Activated naive CD4-positive, alpha-beta T cell treated with anti-CD3 and anti-CD28 coated beads, Interleukin-2, amount 50 U/mL, for 16 hours (primary cell): ENCODE data around the gene SERINC3.
"Not testable (repeated sequence)": the region's sequence is repeated elsewhere in the genome, so short reads cannot be mapped to it uniquely, and the experiment has no call there.

Experiments used
- DNase-seq: peaks from one replicate; pipeline ENCODE4 v3.0.0-alpha.2; 2020

Gene SERINC3

DNA sequence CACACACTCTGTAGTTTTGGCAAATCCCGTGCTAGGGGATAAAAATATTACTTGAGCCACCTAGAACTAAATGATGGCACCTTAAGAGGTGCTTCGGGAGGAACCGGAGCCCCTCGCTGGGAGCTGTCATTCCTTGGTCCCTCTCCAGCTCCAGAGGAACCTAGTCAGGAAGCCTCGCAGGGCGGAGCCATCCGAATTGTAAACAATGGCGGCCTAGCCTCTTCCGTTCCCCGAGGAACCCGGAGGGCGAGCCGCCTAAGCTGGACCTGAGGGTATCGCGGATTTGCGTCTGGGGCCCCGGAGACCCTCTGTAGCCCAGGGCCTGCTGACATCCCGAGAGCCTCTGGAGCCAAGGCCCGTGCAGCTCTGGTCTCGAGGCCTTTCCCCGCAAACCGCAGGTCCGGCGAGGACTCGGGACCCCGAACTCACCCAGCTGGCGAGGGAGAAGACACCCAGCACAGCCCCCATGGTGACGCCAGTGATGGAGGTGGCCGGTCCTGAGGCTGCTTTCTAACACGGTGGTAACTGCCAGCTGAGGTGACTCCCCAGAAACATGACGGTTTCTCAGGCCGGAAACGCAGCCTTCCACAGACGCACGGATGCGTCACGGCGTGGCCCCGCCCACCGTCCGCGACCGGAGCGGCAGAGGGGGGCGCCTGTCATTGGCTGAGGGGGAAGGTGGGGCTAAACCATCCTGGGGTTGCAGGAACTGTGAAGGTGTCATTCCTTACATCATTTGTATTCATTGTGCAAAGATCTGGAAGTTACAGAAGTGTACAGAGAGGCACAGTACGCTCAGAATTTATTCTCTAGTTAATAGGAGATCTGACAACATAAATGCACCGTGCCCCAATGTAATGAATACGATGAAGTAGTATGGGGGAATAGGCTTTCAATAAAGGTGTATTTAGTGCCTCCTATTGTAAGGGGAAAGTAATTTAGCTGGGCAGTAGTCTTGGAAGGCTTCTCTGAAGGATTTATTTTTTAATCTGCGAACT lies at the start of gene SERINC3:
Gene SERINC3, minus strand, starts transcription at position 587 of the 998 bp plus-strand sequence. Its CDS starts 119 bp downstream, at position 468.
- peak; percentile 97 for DNase-seq

GRCh38 chr20:44571362-44571988 lies 49.6 kb upstream of the SERINC3 start:
- DNase-seq: no peak

DNA sequence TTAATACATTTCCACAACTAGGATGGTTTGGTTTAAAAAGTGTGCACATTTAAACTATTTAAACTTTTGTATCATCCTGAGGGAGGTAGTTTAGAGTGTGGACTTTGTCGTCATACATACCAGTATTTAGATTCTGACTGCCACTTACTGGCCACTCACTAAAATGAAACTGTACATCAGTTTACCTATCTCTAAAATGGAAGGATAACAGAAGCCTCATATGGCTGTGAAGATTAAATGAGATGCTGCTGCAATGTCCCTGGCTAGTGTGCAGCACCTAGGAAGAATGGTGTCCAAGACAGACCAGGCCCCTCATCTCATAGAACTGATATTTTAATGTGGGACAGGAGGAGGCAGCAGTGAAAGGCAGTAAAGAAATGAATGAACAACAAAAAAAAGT lies 48.5 kb upstream of the SERINC3 start:
- DNase-seq: no peak

GRCh38 chr20:44566811-44567210 lies 44.9 kb upstream of the SERINC3 start:
- no peak for DNase-seq

DNA sequence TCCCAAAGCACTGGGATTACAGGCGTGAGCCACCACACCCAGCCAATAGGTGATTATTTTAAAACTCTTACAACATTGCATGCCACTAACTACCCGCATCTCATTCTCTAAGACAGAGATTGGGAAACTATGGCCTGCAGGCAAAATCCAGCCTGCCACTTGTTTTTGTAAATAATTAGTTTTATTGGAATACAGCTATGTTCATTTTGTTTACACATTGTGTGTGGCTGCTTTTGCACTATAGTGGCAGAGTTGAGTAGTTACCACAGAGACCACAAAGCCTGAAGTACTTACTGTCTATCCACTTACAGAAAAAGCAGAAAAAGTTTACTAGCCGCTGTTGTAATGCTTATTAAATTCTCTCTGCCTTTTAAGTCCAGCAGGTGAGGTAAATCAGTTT lies 44.1 kb upstream of the SERINC3 start:
- no peak for DNase-seq

DNA sequence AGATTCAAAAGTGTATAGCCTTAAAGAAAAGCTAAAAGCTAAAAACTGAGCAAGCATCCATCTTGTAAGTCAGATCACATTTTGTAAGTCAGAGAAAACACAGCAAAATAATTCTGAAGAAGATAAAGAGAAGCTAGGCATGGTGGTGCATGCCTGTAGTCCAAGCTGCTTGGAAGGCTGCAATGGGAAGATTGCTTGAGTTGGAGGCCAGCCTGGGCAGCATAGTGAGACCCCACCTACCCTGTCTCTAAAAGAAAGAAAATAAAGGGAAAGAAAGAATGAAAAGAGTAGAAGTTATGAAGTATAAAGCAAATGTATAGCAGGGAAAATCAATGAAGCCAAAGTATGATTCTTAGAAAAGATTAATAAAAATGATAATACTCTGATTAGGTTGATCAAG lies 40.0 kb upstream of the SERINC3 start:
- no peak for DNase-seq

GRCh38 chr20:44560818-44561217 lies 38.9 kb upstream of the SERINC3 start:
- not testable (repeated sequence) for DNase-seq

- DNase-seq: no peak
These were observed 38.4 kb upstream of the SERINC3 start for GRCh38 chr20:44560229-44560628.

- no peak for DNase-seq
These were observed 37.4 kb upstream of the SERINC3 start for GRCh38 chr20:44559302-44559701.

DNA sequence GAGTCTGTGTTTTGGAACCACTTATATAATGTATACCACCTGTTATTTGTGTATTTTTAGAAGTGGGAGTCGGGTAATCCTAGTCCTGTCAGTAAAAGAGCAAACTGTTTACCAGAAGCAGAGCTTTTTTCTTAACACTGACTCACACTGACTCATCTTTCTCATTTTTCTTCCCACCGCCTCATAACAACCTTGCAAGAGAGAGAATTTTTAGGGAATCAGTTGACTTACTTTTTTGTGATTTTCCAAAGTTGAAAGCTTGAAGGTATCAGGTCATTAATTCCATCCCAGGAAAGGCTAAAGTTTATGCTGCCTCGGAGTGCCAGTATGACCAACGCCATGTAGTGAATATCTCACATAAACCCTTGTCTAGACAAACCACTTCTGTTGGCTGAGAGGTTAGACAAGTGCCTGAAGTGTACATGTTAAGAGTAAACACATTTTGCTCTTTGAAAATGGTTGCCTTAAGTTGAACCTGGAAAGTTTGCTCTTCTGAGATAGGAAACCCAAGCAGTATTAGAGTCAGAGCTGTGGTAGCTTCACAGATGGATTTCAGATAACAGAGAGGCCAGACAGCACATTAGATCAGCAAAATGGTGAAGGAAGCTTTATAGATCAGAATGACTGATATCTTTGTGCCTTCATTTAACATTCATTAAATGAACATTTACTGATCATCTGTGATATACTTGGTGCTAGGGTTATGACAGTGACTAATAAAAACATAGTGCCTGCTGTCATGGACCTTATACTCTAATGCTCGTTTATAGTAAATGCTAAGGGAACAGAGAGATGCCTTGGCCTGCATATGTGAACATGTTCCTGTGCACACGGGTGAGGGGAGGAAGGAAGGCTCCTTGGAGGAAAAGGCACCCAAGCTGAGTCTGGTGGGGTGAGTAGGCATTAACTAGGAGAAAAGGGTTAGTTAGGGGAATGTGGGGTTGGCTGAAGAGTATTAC lies 31.4 kb upstream of the SERINC3 start:
- no peak for DNase-seq

- DNase-seq: no peak
These were observed 30.7 kb upstream of the SERINC3 start for GRCh38 chr20:44552568-44552949.

- DNase-seq: no peak
These were observed 30.2 kb upstream of the SERINC3 start for GRCh38 chr20:44552050-44552449.

DNA sequence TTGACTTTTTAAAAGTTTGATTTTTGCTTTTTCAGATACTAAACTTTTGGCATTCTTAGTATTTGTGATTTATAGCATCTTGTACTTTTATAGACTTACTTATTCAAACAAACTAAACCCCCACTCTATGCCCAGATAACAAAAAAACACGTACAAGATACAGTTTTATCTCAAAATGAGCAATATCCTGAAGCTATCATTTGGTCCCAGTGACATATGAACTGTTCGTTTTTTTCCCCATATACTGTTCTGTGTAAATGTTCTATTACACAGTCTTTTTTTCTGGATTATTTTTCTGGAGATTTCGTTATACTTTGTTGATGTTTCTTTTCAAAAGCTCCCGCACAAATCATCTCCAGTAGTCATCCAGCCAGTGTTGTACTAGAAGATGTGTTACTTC lies 27.3 kb upstream of the SERINC3 start:
- no peak for DNase-seq

DNA sequence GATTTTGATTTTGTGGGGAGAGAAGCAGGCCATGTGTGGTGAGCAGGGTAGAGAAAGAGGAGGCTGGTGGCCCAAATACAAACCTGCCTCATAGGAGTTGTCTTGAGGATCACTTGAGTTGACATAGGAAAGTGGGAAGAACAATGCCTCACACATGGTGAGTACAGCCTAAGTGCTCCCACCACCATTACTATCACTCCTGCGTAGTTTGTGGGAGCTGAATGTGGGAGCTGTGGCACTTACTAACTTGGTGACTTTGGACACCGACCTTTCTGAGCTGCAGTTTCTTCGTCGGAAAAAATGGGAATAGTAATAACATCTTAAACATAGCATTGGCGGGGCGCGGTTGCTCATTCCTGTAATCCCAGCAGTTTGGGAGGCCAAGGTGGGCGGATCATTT lies 25.5 kb upstream of the SERINC3 start:
- DNase-seq: no peak

DNA sequence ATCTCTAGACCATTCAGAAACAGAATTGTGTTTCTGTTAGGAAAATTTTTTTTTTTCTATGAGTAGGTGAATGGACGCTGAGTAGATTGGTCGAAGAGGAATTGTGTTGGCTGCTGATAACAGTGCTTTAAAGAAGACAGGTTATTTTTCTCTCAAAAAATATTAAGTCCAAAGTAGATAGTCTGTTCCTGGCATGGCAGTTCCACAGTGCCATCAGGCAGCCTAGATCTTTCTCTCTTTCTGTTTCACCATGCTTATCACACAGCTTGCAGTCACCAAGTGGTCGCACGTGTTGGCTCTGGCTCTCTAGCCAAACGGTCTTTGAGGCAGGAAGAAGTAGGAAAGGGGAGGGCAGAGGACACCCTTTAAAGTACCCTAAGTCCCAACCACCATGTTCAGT lies 22.4 kb upstream of the SERINC3 start:
- DNase-seq: no peak

DNA sequence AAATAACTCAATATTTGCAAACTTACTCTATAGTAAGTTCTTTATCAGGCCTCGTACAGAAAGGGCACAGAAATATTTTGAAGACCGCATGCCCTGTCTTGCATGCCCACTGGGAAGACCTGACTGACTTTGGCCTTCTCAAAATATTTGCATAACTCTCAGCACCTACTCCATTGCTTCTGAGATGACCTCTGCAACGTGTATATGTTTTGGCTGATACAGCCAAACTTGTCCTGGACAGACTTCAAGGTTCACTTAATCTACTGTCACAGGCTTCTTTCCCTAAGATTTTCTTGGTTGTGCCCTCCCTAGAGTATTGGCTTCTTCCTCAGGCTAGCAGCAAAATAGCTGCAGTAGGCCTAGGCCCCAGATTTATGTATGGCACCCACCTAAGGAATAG lies 21.5 kb upstream of the SERINC3 start:
- no peak for DNase-seq

GRCh38 chr20:44542890-44543289 lies 21.0 kb upstream of the SERINC3 start:
- DNase-seq: no peak

- DNase-seq: no peak
These were observed 20.1 kb upstream of the SERINC3 start for GRCh38 chr20:44541992-44542391.

DNA sequence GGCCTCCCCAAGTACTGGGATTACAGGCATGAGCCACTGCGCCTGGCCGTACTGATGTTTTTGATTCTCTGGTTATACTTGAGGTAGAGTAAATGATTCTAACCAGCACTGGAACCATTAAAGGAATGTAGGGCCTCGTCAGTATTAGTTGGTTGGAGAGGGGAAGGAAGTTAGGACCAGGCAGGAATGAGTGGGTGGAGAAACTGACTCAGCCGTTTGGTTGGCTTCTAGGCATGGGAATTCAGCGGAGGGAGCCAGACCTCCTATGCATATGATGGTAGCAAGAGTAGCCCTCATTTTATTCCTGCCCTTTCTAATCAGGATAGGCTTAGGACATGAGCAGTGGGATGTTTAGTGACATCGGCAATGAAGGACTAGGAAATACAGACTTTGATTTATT lies 19.0 kb upstream of the SERINC3 start:
- DNase-seq: no peak

DNA sequence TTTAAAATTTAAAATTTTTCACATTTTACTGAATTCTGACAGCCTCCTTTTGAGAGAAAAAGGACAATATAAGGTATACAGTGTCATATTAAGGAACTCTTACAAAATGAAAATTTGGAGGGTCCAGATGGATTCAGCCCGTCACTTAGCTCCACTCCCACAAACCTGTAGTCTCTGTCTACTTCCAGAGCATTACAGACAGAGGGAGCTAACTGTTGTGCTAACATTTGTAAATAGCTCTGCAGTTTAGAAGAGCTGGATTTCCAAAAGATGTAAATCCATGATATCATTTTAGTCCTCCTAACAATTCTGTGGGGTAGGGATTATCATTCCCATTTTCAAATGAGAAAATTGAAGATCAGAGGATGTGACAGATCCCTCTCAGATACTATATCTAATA lies 16.1 kb upstream of the SERINC3 start:
- DNase-seq: no peak

- no peak for DNase-seq
These were observed 14.3 kb upstream of the SERINC3 start for GRCh38 chr20:44536175-44536574.

- no peak for DNase-seq
These were observed 12.1 kb upstream of the SERINC3 start for GRCh38 chr20:44533928-44534327.

DNA sequence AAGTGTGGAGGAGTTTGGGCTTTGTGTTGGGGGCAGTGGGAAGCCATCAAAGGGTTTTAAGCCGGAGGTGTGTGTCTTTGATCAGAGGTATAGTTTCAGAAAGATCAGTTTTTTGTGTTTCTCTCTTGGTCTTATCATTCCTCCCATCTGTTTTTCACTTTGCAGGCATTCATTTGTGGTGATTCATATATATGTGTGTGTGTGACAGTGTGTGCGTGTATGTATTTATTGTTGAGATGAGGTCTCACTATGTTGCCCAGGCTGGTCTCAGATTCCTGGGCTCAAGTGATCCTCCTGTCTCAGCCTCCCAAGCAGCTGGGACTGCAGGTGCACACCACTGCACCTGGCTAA lies 11.1 kb upstream of the SERINC3 start:
- peak; percentile 21 for DNase-seq
